ENCODE data around the gene DVL1. TPM values are rescaled to one million over a fixed set of nuclear protein-coding genes. Genes with fewer than 3 reads are reported as not detected.

The DVL1 gene
- total RNA-seq, 1 experiment from 2014 or later, result 34.5 TPM

- peak; percentile 22 for DNase-seq (ENCODE audit: low read depth)
Observed at GRCh38 chr1:1356796-1357401, 7.7 kb upstream of the DVL1 start.

- no peak for DNase-seq (ENCODE audit: low read depth)
Observed at GRCh38 chr1:1356166-1356795, 7.1 kb upstream of the DVL1 start.

- DNase-seq (ENCODE audit: low read depth), result peak; percentile 25
Observed at GRCh38 chr1:1355416-1355815, 6.2 kb upstream of the DVL1 start.

GRCh38 chr1:1354271-1355247 is 5.3 kb upstream of the DVL1 start:
- DNase-seq (ENCODE audit: low read depth), result no peak

- DNase-seq (ENCODE audit: low read depth), result peak; percentile 18
Observed at GRCh38 chr1:1353389-1354151, 4.4 kb upstream of the DVL1 start.

- DNase-seq (ENCODE audit: low read depth), result no peak
Observed at GRCh38 chr1:1352786-1353388, 3.7 kb upstream of the DVL1 start.

GRCh38 chr1:1351511-1352427 is 2.6 kb upstream of the DVL1 start:
- peak; percentile 22 for DNase-seq (ENCODE audit: low read depth)

- DNase-seq (ENCODE audit: low read depth), result peak; percentile 50
Observed at GRCh38 chr1:1348420-1349255, 580 bp downstream of the DVL1 start.

GRCh38 chr1:1347663-1348419 is 1.4 kb downstream of the DVL1 start:
- peak; percentile 32 for DNase-seq (ENCODE audit: low read depth)

GRCh38 chr1:1347026-1347595 is 2.1 kb downstream of the DVL1 start:
- no peak for DNase-seq (ENCODE audit: low read depth)

- DNase-seq (ENCODE audit: low read depth), result no peak
Observed at GRCh38 chr1:1346501-1346890, 2.7 kb downstream of the DVL1 start.

- DNase-seq (ENCODE audit: low read depth), result no peak
Observed at GRCh38 chr1:1345860-1346500, 3.2 kb downstream of the DVL1 start.

GRCh38 chr1:1345384-1345783 is 3.8 kb downstream of the DVL1 start:
- DNase-seq (ENCODE audit: low read depth), result peak; percentile 30

GRCh38 chr1:1344655-1345361 is 4.4 kb downstream of the DVL1 start:
- peak; percentile 81 for DNase-seq (ENCODE audit: low read depth)

GRCh38 chr1:1343811-1344421 is 5.3 kb downstream of the DVL1 start:
- DNase-seq (ENCODE audit: low read depth), result no peak

- no peak for DNase-seq (ENCODE audit: low read depth)
Observed at GRCh38 chr1:1342584-1343115, 6.6 kb downstream of the DVL1 start.
